ENCODE results near the gene SVBP.

DNA sequence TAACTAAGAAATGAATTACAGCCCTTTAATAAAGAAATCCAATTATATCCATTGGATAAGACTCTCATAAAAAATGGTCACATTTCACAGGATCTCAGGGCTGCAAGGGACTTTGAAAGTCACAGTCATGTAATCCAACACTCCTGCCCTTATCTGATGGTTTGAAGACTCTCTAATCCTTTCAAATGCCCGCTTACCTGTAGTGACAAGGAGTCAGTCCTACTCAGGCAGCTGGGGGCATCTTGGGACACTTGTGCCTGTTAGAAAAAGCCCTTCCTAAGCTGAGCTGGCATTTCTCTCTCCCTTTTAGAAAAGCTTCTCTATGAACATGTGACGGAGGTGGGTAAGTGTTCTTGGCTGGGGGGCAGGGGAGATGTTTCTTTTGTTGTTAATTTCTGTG, 18.2 kb upstream of the SVBP start:
- TF ChIP-seq, protein P1, sequence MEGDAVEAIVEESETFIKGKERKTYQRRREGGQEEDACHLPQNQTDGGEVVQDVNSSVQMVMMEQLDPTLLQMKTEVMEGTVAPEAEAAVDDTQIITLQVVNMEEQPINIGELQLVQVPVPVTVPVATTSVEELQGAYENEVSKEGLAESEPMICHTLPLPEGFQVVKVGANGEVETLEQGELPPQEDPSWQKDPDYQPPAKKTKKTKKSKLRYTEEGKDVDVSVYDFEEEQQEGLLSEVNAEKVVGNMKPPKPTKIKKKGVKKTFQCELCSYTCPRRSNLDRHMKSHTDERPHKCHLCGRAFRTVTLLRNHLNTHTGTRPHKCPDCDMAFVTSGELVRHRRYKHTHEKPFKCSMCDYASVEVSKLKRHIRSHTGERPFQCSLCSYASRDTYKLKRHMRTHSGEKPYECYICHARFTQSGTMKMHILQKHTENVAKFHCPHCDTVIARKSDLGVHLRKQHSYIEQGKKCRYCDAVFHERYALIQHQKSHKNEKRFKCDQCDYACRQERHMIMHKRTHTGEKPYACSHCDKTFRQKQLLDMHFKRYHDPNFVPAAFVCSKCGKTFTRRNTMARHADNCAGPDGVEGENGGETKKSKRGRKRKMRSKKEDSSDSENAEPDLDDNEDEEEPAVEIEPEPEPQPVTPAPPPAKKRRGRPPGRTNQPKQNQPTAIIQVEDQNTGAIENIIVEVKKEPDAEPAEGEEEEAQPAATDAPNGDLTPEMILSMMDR (IDR thresholded peaks at IDR 0.05): no peak
- no peak for TF ChIP-seq EP300 (IDR thresholded peaks at IDR 0.05)
